ENCODE measurements around the gene SMAD9.
A peak's percentile ranks its signal among the peaks of the same experiment; 100 is the strongest.
"Not testable (repeated sequence)": the region's sequence is repeated elsewhere in the genome, so short reads cannot be mapped to it uniquely, and the experiment has no call there.

Gene SMAD9

DNA sequence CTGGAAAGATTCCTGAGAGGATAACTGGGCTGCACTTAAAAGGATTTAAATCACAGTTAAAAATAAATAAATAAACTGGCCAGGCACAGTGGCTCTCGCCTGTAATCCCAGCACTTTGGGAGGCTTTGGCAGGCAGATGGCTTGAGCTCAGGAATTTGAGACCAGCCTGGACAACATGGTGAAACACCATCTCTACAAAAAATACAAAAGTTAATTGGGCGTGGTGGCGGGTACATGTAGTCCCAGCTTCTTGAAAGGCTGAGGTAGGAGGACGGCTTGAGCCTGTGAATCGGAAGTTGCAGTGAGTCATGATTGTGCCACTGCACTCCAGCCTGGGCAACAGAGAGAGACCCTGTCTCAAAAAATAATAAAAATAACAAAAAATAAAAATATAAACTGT lies 36.6 kb downstream of the SMAD9 start:
- H3K4me1 ChIP-seq (ENCODE audit: insufficient read depth, low read length), result peaks cover 10% of the 10 kb centered on the region; the same call in 1 of the 2 replicates

DNA sequence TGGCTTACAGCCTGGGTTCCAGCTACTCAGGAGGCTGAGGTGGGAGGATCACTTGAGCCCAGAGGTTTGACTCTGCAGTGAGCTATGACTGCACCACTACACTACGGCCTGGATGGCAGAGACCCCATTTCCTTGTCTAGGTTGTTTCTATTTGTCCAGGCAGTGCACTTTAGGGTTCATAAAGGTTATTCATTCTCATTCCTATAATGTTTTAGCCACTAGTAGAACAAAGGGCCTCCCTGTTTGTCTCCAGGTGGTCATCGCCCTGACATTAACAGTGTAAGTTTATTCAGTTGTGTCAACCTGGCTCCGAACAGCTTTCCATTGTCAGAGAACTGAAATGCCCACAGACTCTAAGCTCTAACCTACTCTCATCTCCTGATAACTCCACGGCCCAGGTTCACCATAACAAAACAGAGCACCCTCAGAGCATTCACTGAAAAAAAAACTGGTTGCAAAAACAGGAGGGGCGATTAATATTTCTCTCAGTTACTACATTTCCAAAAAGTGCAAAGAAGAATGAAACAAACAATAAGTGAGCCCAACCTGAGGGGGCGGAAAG lies 37.1 kb downstream of the SMAD9 start:
- Histone ChIP-seq H3K9me3 (ENCODE audit: insufficient read depth, low read depth, low read length) (no peaks in the 10 kb centered on the region), H3K27me3 (ENCODE audit: insufficient read depth, low read length) (no peaks in the 10 kb centered on the region), H3K4me1 (ENCODE audit: insufficient read depth, low read length) (peaks cover 7% of the 10 kb centered on the region; the same call in 1 of the 2 replicates), H3K9ac (ENCODE audit: low read depth, low read length) (no peak overlapping the region), H3K4me3 (ENCODE audit: low read length) (no peak overlapping the region), H3K36me3 (ENCODE audit: insufficient read depth, low read depth, low read length) (no peaks in the 10 kb centered on the region), H3K27ac (ENCODE audit: low read length) (no peak overlapping the region)

More for the DNA sequence above, 36.6 kb downstream of the SMAD9 start:
- not testable (repeated sequence) for H3K27me3 ChIP-seq (ENCODE audit: insufficient read depth, low read length); H3K9ac ChIP-seq (ENCODE audit: low read depth, low read length); H3K9me3 ChIP-seq (ENCODE audit: insufficient read depth, low read depth, low read length); H3K4me3 ChIP-seq (ENCODE audit: low read length); H3K27ac ChIP-seq (ENCODE audit: low read length); H3K36me3 ChIP-seq (ENCODE audit: insufficient read depth, low read depth, low read length)

DNA sequence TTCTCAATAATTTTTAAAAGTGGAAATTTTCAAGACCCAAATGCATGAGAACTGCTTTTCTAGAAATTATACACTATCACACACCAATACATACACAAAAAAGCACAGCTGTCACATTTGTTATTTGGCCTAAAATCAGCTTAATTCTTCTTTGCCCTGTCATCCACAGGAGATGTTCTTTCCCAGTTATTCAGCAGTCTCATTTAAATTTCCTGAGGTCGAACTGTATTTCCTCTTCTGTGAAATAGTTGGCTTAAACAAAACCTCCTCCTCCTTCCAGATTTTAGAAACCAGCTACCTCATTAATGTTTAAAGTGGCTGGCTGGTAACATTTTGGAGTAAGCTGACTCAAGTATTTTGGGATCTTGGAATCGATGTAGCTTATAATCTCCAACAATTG lies 39.1 kb downstream of the SMAD9 start:
- Histone ChIP-seq H3K27ac (ENCODE audit: low read length) (no peak overlapping the region), H3K36me3 (ENCODE audit: insufficient read depth, low read depth, low read length) (no peaks in the 10 kb centered on the region), H3K4me3 (ENCODE audit: low read length) (no peak overlapping the region), H3K9ac (ENCODE audit: low read depth, low read length) (no peak overlapping the region), H3K9me3 (ENCODE audit: insufficient read depth, low read depth, low read length) (no peaks in the 10 kb centered on the region), H3K4me1 (ENCODE audit: insufficient read depth, low read length) (peaks cover 4% of the 10 kb centered on the region; the same call in 1 of the 2 replicates), H3K27me3 (ENCODE audit: insufficient read depth, low read length) (no peaks in the 10 kb centered on the region)

DNA sequence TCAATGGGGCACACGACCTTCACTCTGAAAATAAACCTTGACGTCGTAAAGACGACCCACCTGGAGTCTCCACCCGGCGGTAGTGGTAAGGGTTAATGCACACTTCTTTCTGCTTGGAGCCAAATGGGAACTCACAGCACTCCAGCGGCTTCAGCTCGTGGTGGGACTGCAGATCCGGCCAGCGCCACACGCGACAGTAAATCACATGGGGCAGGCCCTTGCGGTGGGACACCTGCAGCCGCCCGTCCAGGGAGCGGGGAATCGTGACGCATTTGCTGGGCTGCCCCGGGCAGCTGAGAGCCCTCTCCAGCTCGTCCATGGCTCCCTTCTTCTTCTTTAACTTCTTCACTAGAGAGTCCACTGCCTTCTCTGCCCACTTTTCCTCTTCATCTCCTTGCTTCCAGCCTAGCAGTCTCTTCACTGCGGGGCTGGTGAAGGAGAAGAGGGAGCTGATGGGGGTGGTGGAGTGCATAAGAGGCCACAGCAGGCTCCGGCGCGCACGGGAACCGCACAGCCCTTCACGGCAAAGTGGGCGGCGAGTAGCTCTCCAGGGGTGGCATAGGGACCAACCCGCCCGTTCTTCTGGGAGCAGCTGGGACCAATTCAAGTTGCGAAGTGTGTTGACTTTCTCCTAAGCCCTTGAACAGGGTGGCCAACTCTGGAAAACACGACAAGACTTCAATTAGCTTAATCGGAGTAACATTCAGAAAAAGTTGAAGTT lies 40.7 kb downstream of the SMAD9 start:
- no peak overlapping the region for H3K27ac ChIP-seq (ENCODE audit: low read length)
- peaks cover 3% of the 10 kb centered on the region; the same call in 1 of the 2 replicates for H3K4me1 ChIP-seq (ENCODE audit: insufficient read depth, low read length)
- no peaks in the 10 kb centered on the region for H3K36me3 ChIP-seq (ENCODE audit: insufficient read depth, low read depth, low read length)
- no peak overlapping the region for H3K4me3 ChIP-seq (ENCODE audit: low read length)
- H3K27me3 ChIP-seq (ENCODE audit: insufficient read depth, low read length), result no peaks in the 10 kb centered on the region
- H3K9me3 ChIP-seq (ENCODE audit: insufficient read depth, low read depth, low read length), result no peaks in the 10 kb centered on the region
- no peak overlapping the region for H3K9ac ChIP-seq (ENCODE audit: low read depth, low read length)

DNA sequence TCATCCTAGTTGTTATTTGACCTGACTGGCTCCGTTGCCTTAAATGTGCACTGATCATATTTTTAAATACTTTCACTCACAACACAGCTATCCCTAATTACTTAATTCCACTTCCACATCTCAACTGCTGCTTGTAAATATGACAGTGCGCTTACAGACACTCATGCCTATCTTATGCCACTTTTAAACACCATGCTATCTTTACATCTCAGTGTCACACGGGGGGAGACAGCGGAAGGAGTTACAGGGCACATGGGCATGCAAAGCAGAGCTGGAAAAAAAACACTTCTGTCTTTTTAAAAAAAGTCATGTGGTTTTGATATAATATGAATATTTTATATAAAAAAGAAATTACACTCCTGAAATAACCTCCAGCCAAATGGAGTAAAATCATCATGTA lies 44.1 kb downstream of the SMAD9 start:
- Histone ChIP-seq H3K9ac (ENCODE audit: low read depth, low read length) (no peak overlapping the region), H3K4me1 (ENCODE audit: insufficient read depth, low read length) (no peaks in the 10 kb centered on the region), H3K27ac (ENCODE audit: low read length) (no peak overlapping the region), H3K4me3 (ENCODE audit: low read length) (no peak overlapping the region), H3K27me3 (ENCODE audit: insufficient read depth, low read length) (no peaks in the 10 kb centered on the region), H3K9me3 (ENCODE audit: insufficient read depth, low read depth, low read length) (no peaks in the 10 kb centered on the region), H3K36me3 (ENCODE audit: insufficient read depth, low read depth, low read length) (no peaks in the 10 kb centered on the region)

DNA sequence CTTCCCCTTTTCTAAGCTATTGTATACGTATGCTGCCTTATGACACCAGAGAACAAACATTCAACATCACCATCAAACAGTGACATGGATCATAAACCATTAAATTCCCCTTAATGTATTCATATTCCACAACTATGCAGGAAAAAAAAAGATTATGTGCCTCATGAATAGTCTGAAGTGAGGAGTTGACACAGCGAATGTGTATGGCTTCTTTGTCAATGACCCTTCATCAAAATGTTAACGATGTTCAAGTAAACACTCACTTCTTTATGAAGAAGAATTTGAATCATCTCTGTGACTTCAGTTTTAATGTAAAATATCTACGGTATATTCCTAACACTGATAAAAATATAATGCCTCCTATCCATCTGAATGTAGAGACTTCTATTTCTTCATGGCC lies 44.6 kb downstream of the SMAD9 start:
- no peaks in the 10 kb centered on the region for H3K36me3 ChIP-seq (ENCODE audit: insufficient read depth, low read depth, low read length)

DNA sequence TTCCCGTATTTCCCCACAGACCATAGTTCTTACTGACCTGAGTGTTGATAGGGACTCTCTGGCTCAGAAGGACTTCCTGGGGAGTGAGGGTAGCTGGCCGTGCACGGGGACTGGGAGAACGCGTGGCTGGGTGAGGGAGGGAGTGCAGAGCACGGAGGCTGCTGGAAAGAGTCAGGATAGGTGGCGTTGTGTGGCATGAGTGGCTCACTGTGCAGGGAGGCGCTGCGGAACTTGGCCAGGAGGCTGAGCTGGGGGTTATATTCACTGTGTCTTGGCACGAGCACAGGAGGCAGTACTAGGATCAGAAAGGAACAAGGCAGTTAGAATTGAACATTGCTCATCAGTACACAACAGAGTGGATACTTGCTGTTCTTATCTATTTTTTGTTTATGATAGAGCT lies 47.4 kb downstream of the SMAD9 start:
- no peaks in the 10 kb centered on the region for H3K27me3 ChIP-seq (ENCODE audit: insufficient read depth, low read length)
- peak overlapping the region; percentile 25; the same call in 1 of the 2 replicates for H3K4me3 ChIP-seq (ENCODE audit: low read length)
- H3K9ac ChIP-seq (ENCODE audit: low read depth, low read length), result no peak overlapping the region
- no peaks in the 10 kb centered on the region for H3K36me3 ChIP-seq (ENCODE audit: insufficient read depth, low read depth, low read length)
- H3K27ac ChIP-seq (ENCODE audit: low read length), result no peak overlapping the region
- no peaks in the 10 kb centered on the region for H3K9me3 ChIP-seq (ENCODE audit: insufficient read depth, low read depth, low read length)
- 0 out of 2 replicates have a peak, but pooled peaks cover 1% of the 10 kb centered on the region for H3K4me1 ChIP-seq (ENCODE audit: insufficient read depth, low read length)

More for the DNA sequence above, 44.6 kb downstream of the SMAD9 start:
- no peak overlapping the region for H3K9ac ChIP-seq (ENCODE audit: low read depth, low read length)
- no peaks in the 10 kb centered on the region for H3K4me1 ChIP-seq (ENCODE audit: insufficient read depth, low read length)
- H3K9me3 ChIP-seq (ENCODE audit: insufficient read depth, low read depth, low read length), result no peaks in the 10 kb centered on the region
- no peaks in the 10 kb centered on the region for H3K27me3 ChIP-seq (ENCODE audit: insufficient read depth, low read length)
- H3K4me3 ChIP-seq (ENCODE audit: low read length), result no peak overlapping the region
- H3K27ac ChIP-seq (ENCODE audit: low read length), result no peak overlapping the region

DNA sequence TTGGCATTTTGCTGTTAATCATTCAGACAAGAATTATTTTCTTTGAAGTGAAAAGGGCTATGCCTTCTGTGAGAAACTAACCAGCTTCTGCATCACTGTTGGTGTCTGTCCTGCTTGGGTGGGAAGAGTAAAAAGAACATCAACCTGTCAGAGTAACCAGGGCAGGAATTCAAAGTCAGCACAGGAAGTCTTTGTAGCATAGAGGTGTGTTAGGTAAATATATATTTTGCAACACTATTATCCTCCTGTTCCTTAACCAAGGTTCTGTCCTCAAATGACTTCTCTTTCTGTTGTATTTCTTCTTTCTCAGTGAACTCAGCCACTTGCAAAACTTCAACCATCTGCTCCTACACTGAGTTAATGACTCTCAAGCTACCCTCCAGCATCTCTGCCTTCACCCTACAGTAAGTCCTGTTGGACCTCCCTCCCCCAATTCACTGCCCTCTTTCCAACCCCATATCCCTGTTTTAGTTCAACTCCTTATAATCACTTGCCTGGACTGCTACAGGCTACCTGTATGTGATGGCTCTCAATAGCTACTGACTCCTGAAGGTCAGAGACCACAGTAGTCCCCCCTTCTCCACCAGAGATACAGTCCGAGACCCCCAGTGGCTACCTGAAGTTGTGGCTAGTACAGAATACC lies 49.9 kb downstream of the SMAD9 start:
- no peak overlapping the region for H3K4me3 ChIP-seq (ENCODE audit: low read length)
- H3K9me3 ChIP-seq (ENCODE audit: insufficient read depth, low read depth, low read length), result no peaks in the 10 kb centered on the region
- H3K36me3 ChIP-seq (ENCODE audit: insufficient read depth, low read depth, low read length), result no peaks in the 10 kb centered on the region

DNA sequence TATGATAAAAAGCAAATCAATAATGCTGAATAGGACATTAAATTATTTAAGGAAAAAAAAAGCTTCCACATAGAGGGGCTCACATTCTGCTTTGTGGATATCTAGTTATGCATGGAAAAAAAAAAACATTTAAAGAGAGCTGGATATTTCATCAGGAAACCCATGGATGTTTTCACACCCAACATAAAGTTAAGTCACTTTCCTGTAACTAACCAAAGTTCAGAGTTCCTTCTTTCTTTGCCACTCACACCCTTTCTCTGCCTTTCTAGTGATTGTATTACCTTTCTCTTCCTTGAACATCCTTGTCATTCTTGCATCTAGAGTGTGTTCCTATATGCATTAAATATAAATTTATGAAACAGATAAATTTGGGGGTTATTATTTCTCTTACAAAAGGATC lies 53.8 kb downstream of the SMAD9 start:
- H3K27ac ChIP-seq (ENCODE audit: low read length), result no peak overlapping the region
- no peak overlapping the region for H3K9ac ChIP-seq (ENCODE audit: low read depth, low read length)
- H3K4me3 ChIP-seq (ENCODE audit: low read length), result no peak overlapping the region
- no peaks in the 10 kb centered on the region for H3K9me3 ChIP-seq (ENCODE audit: insufficient read depth, low read depth, low read length)
- no peaks in the 10 kb centered on the region for H3K27me3 ChIP-seq (ENCODE audit: insufficient read depth, low read length)
- H3K4me1 ChIP-seq (ENCODE audit: insufficient read depth, low read length), result peaks cover 11% of the 10 kb centered on the region
- H3K36me3 ChIP-seq (ENCODE audit: insufficient read depth, low read depth, low read length), result no peaks in the 10 kb centered on the region

More for the DNA sequence above, 49.9 kb downstream of the SMAD9 start:
- Histone ChIP-seq H3K27ac (ENCODE audit: low read length) (no peak overlapping the region), H3K27me3 (ENCODE audit: insufficient read depth, low read length) (no peaks in the 10 kb centered on the region), H3K9ac (ENCODE audit: low read depth, low read length) (no peak overlapping the region), H3K4me1 (ENCODE audit: insufficient read depth, low read length) (peaks cover 11% of the 10 kb centered on the region)

DNA sequence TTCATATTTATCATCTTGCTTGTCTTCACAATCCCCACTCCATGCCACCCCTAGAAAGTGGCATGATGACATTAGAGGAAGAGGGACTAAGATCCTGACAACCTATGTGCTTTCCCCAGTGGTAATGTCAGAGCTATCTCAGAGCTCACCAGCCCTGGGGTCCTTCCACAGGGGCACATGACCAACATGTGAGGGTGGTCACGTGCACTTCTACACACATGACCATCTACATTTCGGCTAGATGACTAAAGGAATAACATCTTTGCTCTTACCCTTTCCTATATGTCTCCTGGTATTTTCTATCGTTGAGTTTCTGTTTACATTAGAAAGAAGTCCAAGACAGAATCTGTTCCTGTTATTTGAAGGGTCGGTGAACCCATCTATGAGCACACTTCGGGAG lies 54.8 kb downstream of the SMAD9 start:
- H3K36me3 ChIP-seq (ENCODE audit: insufficient read depth, low read depth, low read length), result no peaks in the 10 kb centered on the region
- H3K9me3 ChIP-seq (ENCODE audit: insufficient read depth, low read depth, low read length), result no peaks in the 10 kb centered on the region

DNA sequence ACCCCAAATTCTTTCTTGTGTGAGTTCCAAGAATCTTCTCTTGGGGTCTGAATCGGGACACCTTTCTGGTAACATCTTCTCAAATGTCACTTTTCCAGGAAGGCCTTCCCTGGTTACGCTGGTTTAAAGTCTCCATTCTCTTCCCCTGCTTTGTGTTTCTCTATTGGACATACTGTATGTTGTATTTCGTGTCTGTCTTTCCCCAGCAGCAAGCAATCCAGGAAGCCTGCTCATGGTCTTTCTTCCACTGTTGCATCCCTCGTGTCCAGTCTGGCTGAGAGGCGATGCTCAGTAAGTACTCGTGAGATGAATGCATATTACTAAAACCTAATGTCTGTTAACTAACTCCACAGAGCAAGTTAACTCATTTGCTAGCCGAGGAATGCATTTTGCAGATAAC lies 57.3 kb downstream of the SMAD9 start:
- Histone ChIP-seq H3K27me3 (ENCODE audit: insufficient read depth, low read length) (no peaks in the 10 kb centered on the region), H3K27ac (ENCODE audit: low read length) (no peak overlapping the region), H3K9me3 (ENCODE audit: insufficient read depth, low read depth, low read length) (no peaks in the 10 kb centered on the region), H3K4me3 (ENCODE audit: low read length) (no peak overlapping the region), H3K4me1 (ENCODE audit: insufficient read depth, low read length) (peaks cover 10% of the 10 kb centered on the region), H3K36me3 (ENCODE audit: insufficient read depth, low read depth, low read length) (no peaks in the 10 kb centered on the region), H3K9ac (ENCODE audit: low read depth, low read length) (no peak overlapping the region)

More for the DNA sequence above, 54.8 kb downstream of the SMAD9 start:
- Histone ChIP-seq H3K9ac (ENCODE audit: low read depth, low read length) (no peak overlapping the region), H3K27ac (ENCODE audit: low read length) (no peak overlapping the region), H3K4me1 (ENCODE audit: insufficient read depth, low read length) (peaks cover 11% of the 10 kb centered on the region), H3K27me3 (ENCODE audit: insufficient read depth, low read length) (no peaks in the 10 kb centered on the region), H3K4me3 (ENCODE audit: low read length) (no peak overlapping the region)

Data from iPS-20b (cell line).